Neural progenitor cell (in vitro differentiated cells): ENCODE data around the gene THEM4. TPM values are rescaled to one million over a fixed set of nuclear protein-coding genes. Genes with fewer than 3 reads are reported as not detected.

Experiments
- DNase-seq: peaks from one replicate; pipeline ENCODE4 v3.0.0-alpha.2; 2016; ENCODE audit warnings: low spot score
- H2AFZ ChIP-seq: fragments of 200-600 bp; sonication (generic); replicated peaks from 2 replicates; pipeline ENCODE4 v1.6.1; 2016; ENCODE audit warnings: antibody characterized with exemption
- H3F3A ChIP-seq: fragments of 200-600 bp; sonication (generic); 2 replicates; pipeline ENCODE4 v1.6.1; 2016; ENCODE audit warnings: antibody characterized with exemption, low read depth
- H3K27ac ChIP-seq: fragments of 200-600 bp; sonication (generic); 2 replicates; pipeline ENCODE4 v1.5.1; 2016; ENCODE audit warnings: mild to moderate bottlenecking
- H3K27me3 ChIP-seq: fragments of 200-600 bp; sonication (generic); 2 replicates; pipeline ENCODE4 v1.6.1; 2016; ENCODE audit warnings: mild to moderate bottlenecking, moderate library complexity
- H3K36me3 ChIP-seq: fragments of 200-600 bp; sonication (generic); 2 replicates; pipeline ENCODE4 v1.5.1; 2016
- H3K4me1 ChIP-seq: fragments of 200-600 bp; sonication (generic); 2 replicates; pipeline ENCODE4 v1.6.1; 2016; ENCODE audit warnings: mixed run types
- H3K4me2 ChIP-seq: fragments of 200-600 bp; sonication (generic); 2 replicates; pipeline ENCODE4 v1.6.1; 2016
- H3K4me3 ChIP-seq: fragments of 200-600 bp; sonication (generic); 2 replicates; pipeline ENCODE4 v1.5.1; 2016
- H3K79me2 ChIP-seq: fragments of 200-600 bp; sonication (generic); 2 replicates; pipeline ENCODE4 v1.6.1; 2016; ENCODE audit warnings: low read depth
- H3K9ac ChIP-seq: fragments of 200-600 bp; sonication (generic); 2 replicates; pipeline ENCODE4 v1.6.1; 2016
- H3K9me3 ChIP-seq: fragments of 200-600 bp; sonication (generic); 2 replicates; pipeline ENCODE4 v1.5.1; 2016; ENCODE audit warnings: low read depth
- H4K20me1 ChIP-seq: fragments of 200-600 bp; sonication (generic); 2 replicates; pipeline ENCODE4 v1.6.1; 2016; ENCODE audit warnings: low read depth
- H3K27ac Mint-ChIP-seq: 3 replicates; pipeline ENCODE4 v1.8.0; 2021; ENCODE audit warnings: mixed read lengths
- H3K27me3 Mint-ChIP-seq: 2 replicates; pipeline ENCODE4 v1.8.0; 2022; ENCODE audit warnings: low read depth, mild to moderate bottlenecking, inconsistent platforms, moderate library complexity, mixed read lengths; ENCODE audit not compliant: insufficient read depth
- H3K36me3 Mint-ChIP-seq: 3 replicates; pipeline ENCODE4 v1.8.0; 2021; ENCODE audit warnings: mixed read lengths
- H3K4me1 Mint-ChIP-seq: 3 replicates; pipeline ENCODE4 v1.8.0; 2021; ENCODE audit warnings: mixed read lengths
- H3K4me3 Mint-ChIP-seq: 3 replicates; pipeline ENCODE4 v1.8.0; 2021; ENCODE audit warnings: mild to moderate bottlenecking, moderate library complexity, mixed read lengths
- H3K9me3 Mint-ChIP-seq: 3 replicates; pipeline ENCODE4 v1.8.0; 2020; ENCODE audit warnings: mixed read lengths
- EZH2 ChIP-seq: fragments of 200-600 bp; sonication (generic); IDR thresholded peaks from 2 replicates; pipeline ENCODE4 v1.6.1; 2017; ENCODE audit warnings: antibody characterized with exemption, mild to moderate bottlenecking, moderate library complexity
- EZH2phosphoT487 ChIP-seq: fragments of 200-600 bp; sonication (generic); IDR thresholded peaks from 2 replicates; pipeline ENCODE4 v1.6.1; 2017; ENCODE audit warnings: antibody characterized with exemption
- total RNA-seq: library from RNA; depleted of rRNA; stranded (reverse); fragments of >200 nt; gene quantifications from 2 replicates; pipeline ENCODE4 v1.2.3, GENCODE V29; 2015; ENCODE audit warnings: low replicate concordance
- TF ChIP-seq, protein P1 (sequence below): fragments of 200-600 bp; sonication (generic); IDR thresholded peaks from 2 replicates; pipeline ENCODE4 v1.5.1; 2017; ENCODE audit warnings: antibody characterized with exemption, mild to moderate bottlenecking

The THEM4 gene
- total RNA-seq, 1 donor from 2014 or later, result 14.1 TPM

DNA sequence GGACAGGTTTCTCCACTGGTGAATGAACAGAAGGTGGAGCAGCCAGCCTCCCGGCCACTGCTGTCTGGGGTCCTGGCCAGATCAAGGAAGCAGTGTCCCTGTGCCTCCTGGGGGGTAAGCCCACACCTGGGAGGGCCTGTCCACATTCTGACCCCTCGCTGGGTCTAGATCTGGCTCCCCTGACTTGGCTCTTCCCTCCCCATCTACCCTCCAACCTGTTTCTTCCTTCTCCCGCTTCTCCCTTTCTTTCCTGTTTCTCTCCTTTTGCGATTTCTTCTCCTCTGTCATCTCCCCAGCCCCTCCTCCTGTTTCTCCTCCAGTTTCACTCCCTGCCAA, 78.1 kb downstream of the THEM4 start:
- Mint-ChIP-seq H3K36me3 (no peaks in the 10 kb centered on the region), H3K4me1 (peaks cover 28% of the 10 kb centered on the region), H3K27me3 (peaks cover 18% of the 10 kb centered on the region), H3K9me3 (no peaks in the 10 kb centered on the region), H3K27ac (no peak overlapping the region), H3K4me3 (no peak overlapping the region)
- H3K36me3 ChIP-seq, result no peaks in the 10 kb centered on the region
- no peak overlapping the region for H3K9ac ChIP-seq
- no peaks in the 10 kb centered on the region for H4K20me1 ChIP-seq
- no peak overlapping the region for H2AFZ ChIP-seq
- peaks cover 13% of the 10 kb centered on the region for H3K4me1 ChIP-seq
- H3K4me2 ChIP-seq, result no peak overlapping the region
- H3K79me2 ChIP-seq, result no peaks in the 10 kb centered on the region
- H3K4me3 ChIP-seq, result no peak overlapping the region
- peaks cover 4% of the 10 kb centered on the region for H3K27me3 ChIP-seq
- H3F3A ChIP-seq, result peaks cover 8% of the 10 kb centered on the region
- TF ChIP-seq EZH2, result no peak
- no peak for TF ChIP-seq EZH2phosphoT487
- TF ChIP-seq, protein P1, sequence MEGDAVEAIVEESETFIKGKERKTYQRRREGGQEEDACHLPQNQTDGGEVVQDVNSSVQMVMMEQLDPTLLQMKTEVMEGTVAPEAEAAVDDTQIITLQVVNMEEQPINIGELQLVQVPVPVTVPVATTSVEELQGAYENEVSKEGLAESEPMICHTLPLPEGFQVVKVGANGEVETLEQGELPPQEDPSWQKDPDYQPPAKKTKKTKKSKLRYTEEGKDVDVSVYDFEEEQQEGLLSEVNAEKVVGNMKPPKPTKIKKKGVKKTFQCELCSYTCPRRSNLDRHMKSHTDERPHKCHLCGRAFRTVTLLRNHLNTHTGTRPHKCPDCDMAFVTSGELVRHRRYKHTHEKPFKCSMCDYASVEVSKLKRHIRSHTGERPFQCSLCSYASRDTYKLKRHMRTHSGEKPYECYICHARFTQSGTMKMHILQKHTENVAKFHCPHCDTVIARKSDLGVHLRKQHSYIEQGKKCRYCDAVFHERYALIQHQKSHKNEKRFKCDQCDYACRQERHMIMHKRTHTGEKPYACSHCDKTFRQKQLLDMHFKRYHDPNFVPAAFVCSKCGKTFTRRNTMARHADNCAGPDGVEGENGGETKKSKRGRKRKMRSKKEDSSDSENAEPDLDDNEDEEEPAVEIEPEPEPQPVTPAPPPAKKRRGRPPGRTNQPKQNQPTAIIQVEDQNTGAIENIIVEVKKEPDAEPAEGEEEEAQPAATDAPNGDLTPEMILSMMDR, result no peak
- no peak overlapping the region for H3K27ac ChIP-seq
- no peaks in the 10 kb centered on the region for H3K9me3 ChIP-seq
- DNase-seq, result no peak

DNA sequence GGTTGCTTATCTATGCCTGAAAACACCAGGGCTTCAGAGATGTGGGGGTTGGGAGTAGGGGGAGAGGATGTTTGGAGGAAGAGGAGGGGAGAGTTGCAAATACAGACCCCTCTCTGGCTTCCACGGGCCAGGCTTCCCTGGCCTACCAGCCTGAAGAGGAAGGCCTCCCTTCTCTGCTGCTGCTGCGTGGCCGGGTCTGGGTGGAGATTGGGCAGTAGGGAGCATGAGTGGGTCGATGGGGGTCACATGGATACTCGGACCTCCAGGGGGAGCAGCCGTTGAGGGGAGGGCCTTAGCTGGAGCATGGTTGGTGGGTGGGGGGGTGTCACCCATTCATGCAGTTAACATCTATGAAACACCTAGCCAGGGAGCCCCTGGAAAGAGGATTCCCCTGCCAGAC, 79.3 kb downstream of the THEM4 start:
- Histone ChIP-seq H3K4me3 (no peak overlapping the region), H3K27me3 (no peaks in the 10 kb centered on the region), H2AFZ (no peak overlapping the region), H4K20me1 (no peaks in the 10 kb centered on the region), H3K36me3 (no peaks in the 10 kb centered on the region), H3K4me2 (no peak overlapping the region), H3K9ac (no peak overlapping the region), H3K27ac (no peak overlapping the region), H3K4me1 (peaks cover 13% of the 10 kb centered on the region), H3K79me2 (no peaks in the 10 kb centered on the region), H3F3A (peaks cover 8% of the 10 kb centered on the region), H3K9me3 (no peaks in the 10 kb centered on the region)
- Mint-ChIP-seq H3K36me3 (no peaks in the 10 kb centered on the region), H3K27me3 (peaks cover 14% of the 10 kb centered on the region), H3K4me1 (peaks cover 28% of the 10 kb centered on the region), H3K27ac (no peak overlapping the region), H3K4me3 (peak overlapping the region; percentile 52), H3K9me3 (no peaks in the 10 kb centered on the region)
- no peak for DNase-seq
- TF ChIP-seq EZH2phosphoT487 (no peak), EZH2 (no peak)
- TF ChIP-seq, protein P1, result no peak

DNA sequence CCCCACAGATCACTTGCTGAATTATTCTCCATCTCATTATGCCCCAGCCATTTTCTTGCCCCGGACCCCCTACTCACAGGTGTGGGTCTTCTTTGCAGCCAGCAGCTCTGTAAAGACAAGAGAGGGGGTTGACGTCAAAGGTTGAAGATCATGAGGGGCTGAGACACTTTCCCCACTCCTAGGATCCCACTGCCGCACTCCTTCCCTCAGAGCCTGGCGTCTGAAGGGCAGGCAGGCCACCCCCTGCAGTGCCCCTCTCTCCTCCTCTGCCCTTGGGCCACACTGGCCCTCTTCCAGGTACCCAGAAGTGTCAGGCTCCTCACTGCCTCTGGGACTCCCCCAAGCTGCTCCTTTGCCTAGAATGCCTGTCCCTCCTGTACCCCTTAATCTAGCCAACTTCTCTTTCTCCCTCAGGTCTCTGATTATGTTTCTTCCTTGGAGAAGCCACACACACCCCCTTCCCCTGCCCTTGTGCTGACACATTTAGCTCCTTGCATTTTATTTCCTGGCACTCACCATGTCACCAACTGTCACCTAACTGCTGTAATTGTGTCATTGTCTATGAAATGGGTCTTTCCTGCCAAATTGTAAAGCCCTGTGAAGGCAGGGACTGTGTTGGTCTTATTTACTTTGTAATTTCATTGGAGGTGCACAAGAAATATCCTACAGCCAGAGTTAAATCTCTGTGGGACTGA, 79.8 kb downstream of the THEM4 start:
- Histone ChIP-seq H3K4me1 (peaks cover 13% of the 10 kb centered on the region), H3K4me3 (peak overlapping the region; percentile 14), H3K36me3 (no peaks in the 10 kb centered on the region), H3F3A (peaks cover 8% of the 10 kb centered on the region), H3K9ac (no peak overlapping the region), H3K27ac (no peak overlapping the region), H3K79me2 (no peaks in the 10 kb centered on the region), H2AFZ (no peak overlapping the region), H3K4me2 (peak overlapping the region; percentile 47), H3K9me3 (no peaks in the 10 kb centered on the region), H4K20me1 (no peaks in the 10 kb centered on the region), H3K27me3 (no peaks in the 10 kb centered on the region)
- no peaks in the 10 kb centered on the region for H3K9me3 Mint-ChIP-seq
- H3K27ac Mint-ChIP-seq, result peak overlapping the region; percentile 23
- TF ChIP-seq EZH2, result no peak
- TF ChIP-seq EZH2phosphoT487, result no peak
- TF ChIP-seq, protein P1, result no peak
- peaks cover 18% of the 10 kb centered on the region for H3K27me3 Mint-ChIP-seq
- peak overlapping the region; percentile 24 for H3K4me3 Mint-ChIP-seq
- no peaks in the 10 kb centered on the region for H3K36me3 Mint-ChIP-seq
- DNase-seq, result no peak
- H3K4me1 Mint-ChIP-seq, result peaks cover 28% of the 10 kb centered on the region
